ENCODE data around the gene STARD10. TPM values are rescaled to one million over a fixed set of nuclear protein-coding genes. Genes with fewer than 3 reads are reported as not detected.

Gene STARD10
- total and polyA plus RNA-seq, 2 of the 8 experiments (the other 6 are each of a cell fraction or from before 2014, with no cell fraction given), result 23.7 to 35.7 TPM

DNA sequence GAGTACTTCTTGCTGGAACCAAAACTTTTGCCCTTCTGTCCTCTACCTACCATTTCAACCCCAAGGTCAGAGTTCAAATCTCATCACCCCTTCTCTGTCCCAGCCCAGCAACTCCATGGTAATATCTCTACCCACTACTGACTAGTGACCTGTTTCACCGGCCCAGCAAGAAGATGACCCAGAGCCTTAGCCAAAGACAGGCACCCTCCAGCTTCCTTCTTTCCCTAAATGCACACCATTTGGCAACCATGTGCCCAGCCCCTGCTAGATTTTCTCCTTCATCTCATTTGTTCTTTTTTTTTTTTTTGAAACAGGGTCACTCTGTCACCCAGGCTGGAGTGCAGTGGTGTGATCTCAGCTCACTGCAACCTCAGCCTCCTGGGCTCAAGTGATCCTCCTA lies 56.5 kb downstream of the STARD10 start:
- ChIA-PET CTCF (ENCODE audit: partially characterized antibody) (interaction anchor here (1.0 to 1.3 kb wide), 4 partner anchors 9 to 55 kb away, joined by 3 to 5 read pairs (median 4); no protein-coding TSS in a partner anchor), POLR2A (ENCODE audit: partially characterized antibody) (interaction anchor here (1.0 to 1.1 kb wide), 2 partner anchors 13 to 162 kb away, joined by 3 to 4 read pairs; no protein-coding TSS in a partner anchor)
- H2BK12ac ChIP-seq (ENCODE audit: low read depth, low read length), result no peak overlapping the region; the same call in 1 of the 2 replicates
- no peak overlapping the region for H3K9ac ChIP-seq (replicated peaks in 1 of 4; ENCODE audit: extremely low read depth in 1 of 4, low read depth in 3 of 4, low read length in 3 of 4)
- H3K27ac ChIP-seq (ENCODE audit: low read depth, low read length), result no peak overlapping the region; the same call in 1 of the 2 replicates
- no peak overlapping the region for H4K91ac ChIP-seq (replicated peaks; ENCODE audit: insufficient read length, low read length)
- no peak overlapping the region for H2AFZ ChIP-seq (ENCODE audit: low read length)
- H3K27me3 ChIP-seq (replicated peaks in 1 of 4; ENCODE audit: control insufficient read depth in 3 of 4, extremely low read depth in 1 of 4, insufficient read depth in 3 of 4, low read length in 3 of 4), result no peaks in the 10 kb centered on the region
- H2BK120ac ChIP-seq (replicated peaks; ENCODE audit: low read depth, low read length), result no peak overlapping the region
- H2BK15ac ChIP-seq (ENCODE audit: low read length), result no peak overlapping the region
- H3K4me2 ChIP-seq (ENCODE audit: insufficient read depth in 1 of 2, low read depth in 2 of 2, low read length in 2 of 2), result no peak overlapping the region
- H3K56ac ChIP-seq (replicated peaks; ENCODE audit: insufficient read length, low read depth, low read length), result no peak overlapping the region
- H2BK5ac ChIP-seq (ENCODE audit: low read depth, low read length), result no peak overlapping the region
- no peak overlapping the region for H3K18ac ChIP-seq (ENCODE audit: extremely low read depth, low read length)
- no peak overlapping the region for H4K8ac ChIP-seq (ENCODE audit: extremely low read depth, insufficient read depth, low read length)
- H4K5ac ChIP-seq (ENCODE audit: insufficient read length, low read depth, low read length), result no peak overlapping the region
- WGBS, 2 experiments (ENCODE audit: extremely low coverage in 1 of 2, insufficient coverage in 1 of 2, insufficient read length in 1 of 2, insufficient replicate concordance in 2 of 2, low coverage in 1 of 2, low lambda C conversion rate in 2 of 2, missing lambda C conversion rate in 1 of 2), result 100% methylated on average over 1 of the region's 1 CpG; no CpG with 5 or more reads in 1 of the 2 experiments
- peaks cover 0 to 45% of the 10 kb centered on the region in 2 experiments; a peak in 2 of 4 replicates for H3K79me2 ChIP-seq (ENCODE audit: control insufficient read depth in 1 of 2, insufficient read depth in 2 of 2, low read length in 2 of 2)
- H3K9me3 ChIP-seq (ENCODE audit: insufficient read depth in 2 of 2, low read depth in 1 of 2, low read length in 1 of 2), result no peaks in the 10 kb centered on the region
- no peak overlapping the region for H3K23ac ChIP-seq (ENCODE audit: insufficient read length)
- H3K23me2 ChIP-seq (ENCODE audit: low read depth, low read length), result no peaks in the 10 kb centered on the region
- H2AK5ac ChIP-seq (ENCODE audit: low read depth, low read length), result no peak overlapping the region
- DNase-seq (ENCODE audit: low read depth in 1 of 2, low spot score in 2 of 2) (no peak), FAIRE-seq (no peak)
- H3K4me3 ChIP-seq (ENCODE audit: extremely low read depth in 1 of 4, insufficient read depth in 2 of 4, low read depth in 3 of 4, low read length in 4 of 4), result no peak overlapping the region
- peaks cover 0 to 3% (median 0%) of the 10 kb centered on the region in 4 experiments; a peak in 1 of 8 replicates for H3K36me3 ChIP-seq (ENCODE audit: control insufficient read depth in 2 of 4, insufficient read depth in 4 of 4, low read length in 3 of 4)
- H3K14ac ChIP-seq (ENCODE audit: insufficient read length), result no peak overlapping the region
- H3K4me1 ChIP-seq (replicated peaks in 1 of 4; ENCODE audit: control insufficient read depth in 3 of 4, insufficient read depth in 4 of 4, low read length in 3 of 4), result peaks cover 3 to 33% (median 19%) of the 10 kb centered on the region in 4 experiments
- peaks cover 14% of the 10 kb centered on the region for H3K79me1 ChIP-seq (ENCODE audit: low read depth, low read length)
- no peak overlapping the region for H3K4ac ChIP-seq (replicated peaks; ENCODE audit: insufficient read length, low read depth, low read length)
- H2BK20ac ChIP-seq (ENCODE audit: low read length), result no peak overlapping the region
- H4K20me1 ChIP-seq (replicated peaks in 1 of 2; ENCODE audit: control insufficient read depth in 1 of 2, insufficient read depth in 2 of 2, low read length in 2 of 2), result peaks cover 15 to 27% of the 10 kb centered on the region in 2 experiments
- TF ChIP-seq TCF12 (IDR thresholded peaks at IDR 0.05; ENCODE audit: low read depth, low read length) (no peak), POU5F1 (IDR thresholded peaks at IDR 0.05; ENCODE audit: low read depth, low read length) (no peak), FOSL1 (IDR thresholded peaks at IDR 0.05; ENCODE audit: insufficient read depth, low read depth, low read length) (no peak), JUND (IDR thresholded peaks at IDR 0.05; ENCODE audit: low read length) (no peak), RXRA (IDR thresholded peaks at IDR 0.05; ENCODE audit: insufficient read depth, low read depth, low read length) (no peak), HDAC2 (IDR thresholded peaks at IDR 0.05; ENCODE audit: borderline replicate concordance in 1 of 2, low read depth in 2 of 2, low read length in 2 of 2) (no peak), GABPA (IDR thresholded peaks at IDR 0.05; ENCODE audit: borderline replicate concordance, insufficient read depth, low read length) (no peak), KDM1A (IDR thresholded peaks at IDR 0.05; ENCODE audit: borderline replicate concordance, low read length) (no peak), SIRT6 (IDR thresholded peaks at IDR 0.05; ENCODE audit: low read length) (no peak), TAF1 (IDR thresholded peaks at IDR 0.05; ENCODE audit: low read depth, low read length) (no peak), EZH2 (IDR thresholded peaks at IDR 0.05; ENCODE audit: low read depth, low read length, severe bottlenecking) (no peak), KDM5A (IDR thresholded peaks at IDR 0.05; ENCODE audit: low read length) (no peak)
- TF ChIP-seq, protein P1, sequence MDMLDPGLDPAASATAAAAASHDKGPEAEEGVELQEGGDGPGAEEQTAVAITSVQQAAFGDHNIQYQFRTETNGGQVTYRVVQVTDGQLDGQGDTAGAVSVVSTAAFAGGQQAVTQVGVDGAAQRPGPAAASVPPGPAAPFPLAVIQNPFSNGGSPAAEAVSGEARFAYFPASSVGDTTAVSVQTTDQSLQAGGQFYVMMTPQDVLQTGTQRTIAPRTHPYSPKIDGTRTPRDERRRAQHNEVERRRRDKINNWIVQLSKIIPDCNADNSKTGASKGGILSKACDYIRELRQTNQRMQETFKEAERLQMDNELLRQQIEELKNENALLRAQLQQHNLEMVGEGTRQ (IDR thresholded peaks at IDR 0.05; ENCODE audit: low read length), result no peak

Measured in H1 (cell line).